Keratinocyte (primary cell): ENCODE measurements around the gene PPFIA3. TPM values are rescaled to one million over a fixed set of nuclear protein-coding genes. Genes with fewer than 3 reads are reported as not detected.
A peak's percentile ranks its signal among the peaks of the same experiment; 100 is the strongest.

Experiments used
- DNase-seq: peaks from one replicate; pipeline ENCODE4 v3.0.0-alpha.2; 2011; ENCODE audit warnings: low read depth, missing footprints, low spot score
- FAIRE-seq: peaks from 2 replicates; lab custom pipeline; 2011; peaks lifted over from hg19 to GRCh38; lab: Jason Lieb, UNC
- H2AFZ ChIP-seq: 2 replicates; pipeline ENCODE4 v1.6.0; 2012; ENCODE audit warnings: low read length, control low read depth, inconsistent platforms; ENCODE audit not compliant: control insufficient read depth
- H3K27ac ChIP-seq: 2 replicates; pipeline ENCODE4 v1.5.1; 2011; ENCODE audit warnings: low read length; ENCODE audit not compliant: control insufficient read depth, insufficient read depth
- H3K27me3 ChIP-seq: 3 replicates; pipeline ENCODE4 v1.6.0; 2011; ENCODE audit warnings: low read length; ENCODE audit not compliant: control insufficient read depth, insufficient read depth; ENCODE audit errors: extremely low read depth
- H3K36me3 ChIP-seq, 2 experiments: 2 replicates in 1 of 2; 3 replicates in 1 of 2; pipeline ENCODE4 v1.5.1; 2011; ENCODE audit warnings: low read length in 2 of 2, mild to moderate bottlenecking in 1 of 2; ENCODE audit not compliant: control insufficient read depth in 2 of 2, insufficient read depth in 2 of 2; ENCODE audit errors: extremely low read depth in 1 of 2
- H3K4me1 ChIP-seq: 3 replicates; pipeline ENCODE4 v1.5.1; 2011; ENCODE audit warnings: low read length; ENCODE audit not compliant: control insufficient read depth, insufficient read depth; ENCODE audit errors: extremely low read depth
- H3K4me2 ChIP-seq: 3 replicates; pipeline ENCODE4 v1.6.0; 2011; ENCODE audit warnings: low read depth, low read length; ENCODE audit not compliant: control insufficient read depth, insufficient read depth; ENCODE audit errors: extremely low read depth
- H3K4me3 ChIP-seq, 3 experiments: fragments of 200-600 bp in 1 of 3; sonication (generic) in 1 of 3; 2 replicates in 2 of 3; 3 replicates in 1 of 3; pipeline ENCODE4 v1.5.1; 2011 to 2016; ENCODE audit warnings: low read length in 3 of 3, mild to moderate bottlenecking in 3 of 3, control low read depth in 2 of 3, inconsistent platforms in 1 of 3, low read depth in 1 of 3, mixed read lengths in 1 of 3, mixed run types in 1 of 3, moderate library complexity in 1 of 3; ENCODE audit not compliant: control insufficient read depth in 2 of 3, insufficient read depth in 2 of 3; ENCODE audit errors: extremely low read depth in 1 of 3
- H3K79me2 ChIP-seq: 2 replicates; pipeline ENCODE4 v1.6.0; 2012; ENCODE audit warnings: low read length; ENCODE audit not compliant: control insufficient read depth, insufficient read depth
- H3K9ac ChIP-seq: 3 replicates; pipeline ENCODE4 v1.6.0; 2011; ENCODE audit warnings: low read length; ENCODE audit not compliant: control insufficient read depth, insufficient read depth; ENCODE audit errors: extremely low read depth
- H3K9me1 ChIP-seq: 3 replicates; pipeline ENCODE4 v1.6.0; 2011; ENCODE audit warnings: low read length; ENCODE audit not compliant: control insufficient read depth, insufficient read depth; ENCODE audit errors: extremely low read depth
- H3K9me3 ChIP-seq: 2 replicates; pipeline ENCODE4 v1.5.1; 2012; ENCODE audit warnings: low read depth, low read length; ENCODE audit not compliant: control insufficient read depth
- H4K20me1 ChIP-seq: 3 replicates; pipeline ENCODE4 v1.6.0; 2011; ENCODE audit warnings: low read length; ENCODE audit not compliant: control insufficient read depth, insufficient read depth; ENCODE audit errors: extremely low read depth
- CTCF ChIP-seq, 3 experiments: IDR thresholded peaks in 1 of 3; conservative IDR thresholded peaks in 1 of 3; optimal IDR thresholded peaks in 1 of 3; 2 replicates in 2 of 3; 3 replicates in 1 of 3; pipeline versions ENCODE3 to v1.5.1; 2011; ENCODE audit warnings: low read length in 3 of 3, mild to moderate bottlenecking in 3 of 3, moderate library complexity in 2 of 3, control low read depth in 1 of 3, inconsistent platforms in 1 of 3; ENCODE audit not compliant: insufficient read depth in 2 of 3; ENCODE audit errors: extremely low read depth in 1 of 3
- EZH2 ChIP-seq: IDR thresholded peaks from one replicate; pipeline ENCODE4 v1.6.1; 2012; ENCODE audit warnings: inconsistent platforms, mild to moderate bottlenecking, low read length, moderate library complexity
- dilution Hi-C: fragments of 300-500 bp; cut with MboI; formaldehyde crosslinking; loops from one replicate; pipeline ENCODE4 v1.7.0; 2020; ENCODE audit warnings: low sequenced_read_pairs; ENCODE audit not compliant: extremely low pct_ligation_motif_present
- polyA plus RNA-seq, 5 experiments: library from polyadenylated mRNA; depleted of rRNA in 3 of 5; stranded (reverse) in 3 of 5; stranded (forward) in 1 of 5; unstranded in 1 of 5; fragments of >200 nt; gene quantifications; 1 replicate in 1 of 5; 2 replicates in 3 of 5; 3 replicates in 1 of 5; pipeline versions ENCODE4 v1.2.1 to v1.2.3, GENCODE V29; 2011 to 2012; ENCODE audit warnings: missing spikeins in 2 of 5, low read depth in 1 of 5, low replicate concordance in 1 of 5

The PPFIA3 gene
- polyA plus RNA-seq, 1 donor (not counting 4 experiments of a cell fraction or from before 2014, with no cell fraction given): 3.0 TPM

- dilution Hi-C loops: no loop called here
- peak; percentile 34 for FAIRE-seq
Observed at GRCh38 chr19:49085020-49085867, 34.1 kb upstream of the PPFIA3 start, which contains the start of gene SNRNP70. Gene SNRNP70, plus strand, starts transcription at chr19:49085451. Its CDS starts 964 bp downstream, at chr19:49086415.

GRCh38 chr19:49085868-49086232 lies 33.5 kb upstream of the PPFIA3 start:
- FAIRE-seq (no peak), DNase-seq (no peak)
- H3K27me3 ChIP-seq: no peaks in the 10 kb centered on the region
- peak overlapping the region; percentile 83 for H3K27ac ChIP-seq
- TF ChIP-seq CTCF (optimal IDR thresholded peaks at IDR 0.05 in 1 of 3, IDR thresholded peaks at IDR 0.05 in 1 of 3, conservative IDR thresholded peaks at IDR 0.05 in 1 of 3; ENCODE audit: extremely low read depth in 1 of 3, insufficient read depth in 2 of 3, low read length in 3 of 3): no peak
- TF ChIP-seq EZH2: no peak
- H3K9me3 ChIP-seq: no peaks in the 10 kb centered on the region
- H4K20me1 ChIP-seq: peaks cover 23% of the 10 kb centered on the region
- no peaks in the 10 kb centered on the region for H3K9me1 ChIP-seq
- H3K9ac ChIP-seq: peak overlapping the region; percentile 91
- H3K4me2 ChIP-seq: peak overlapping the region; percentile 84
- H3K4me3 ChIP-seq: peak overlapping the region; percentile 39 to 88 (median 75)
- H2AFZ ChIP-seq: no peak overlapping the region
- dilution Hi-C loops: no loop called here
- H3K4me1 ChIP-seq: peaks cover 16% of the 10 kb centered on the region
- peaks cover 18 to 27% of the 10 kb centered on the region in 2 experiments for H3K36me3 ChIP-seq
- H3K79me2 ChIP-seq: peaks cover 52% of the 10 kb centered on the region

More at GRCh38 chr19:49085020-49085867, 34.1 kb upstream of the PPFIA3 start, which contains the start of gene SNRNP70:
- peaks cover 12 to 21% of the 10 kb centered on the region in 2 experiments for H3K36me3 ChIP-seq
- H3K9ac ChIP-seq: peak within 1 kb of the TSS; percentile 91
- H3K4me3 ChIP-seq: peak within 1 kb of the TSS; percentile 39 to 88 (median 75)
- H4K20me1 ChIP-seq: peaks cover 18% of the 10 kb centered on the region
- H3K27ac ChIP-seq: peak within 1 kb of the TSS; percentile 83
- peaks cover 46% of the 10 kb centered on the region for H3K79me2 ChIP-seq
- TF ChIP-seq CTCF (optimal IDR thresholded peaks at IDR 0.05 in 1 of 3, IDR thresholded peaks at IDR 0.05 in 1 of 3, conservative IDR thresholded peaks at IDR 0.05 in 1 of 3; ENCODE audit: extremely low read depth in 1 of 3, insufficient read depth in 2 of 3, low read length in 3 of 3) (no peak), EZH2 (no peak)
- no peaks in the 10 kb centered on the region for H3K9me1 ChIP-seq
- peaks cover 16% of the 10 kb centered on the region for H3K4me1 ChIP-seq
- peak within 1 kb of the TSS; percentile 89 for H2AFZ ChIP-seq
- peak; percentile 95 for DNase-seq
- H3K9me3 ChIP-seq: no peaks in the 10 kb centered on the region
- peak within 1 kb of the TSS; percentile 84 for H3K4me2 ChIP-seq
- H3K27me3 ChIP-seq: no peaks in the 10 kb centered on the region
